MM.1S (cell line): ENCODE measurements around the gene ACOT9.

Experiments used
- EZH2 ChIP-seq: fragments of 300-600 bp; sonication (generic); optimal IDR thresholded peaks from 2 replicates; pipeline ENCODE3; 2017; ENCODE audit warnings: low read depth, mild to moderate bottlenecking, antibody characterized with exemption, low read length, mixed read lengths
- EZH2phosphoT487 ChIP-seq: fragments of 300-600 bp; sonication (generic); IDR thresholded peaks from 2 replicates; pipeline ENCODE4 v1.6.1; 2018; ENCODE audit warnings: antibody characterized with exemption, low read length
- TF ChIP-seq, protein P1 (sequence below): fragments of 300-600 bp; sonication (generic); IDR thresholded peaks from 2 replicates; pipeline ENCODE4 v1.5.1; 2016; ENCODE audit warnings: antibody characterized with exemption, low read length, mixed read lengths

DNA sequence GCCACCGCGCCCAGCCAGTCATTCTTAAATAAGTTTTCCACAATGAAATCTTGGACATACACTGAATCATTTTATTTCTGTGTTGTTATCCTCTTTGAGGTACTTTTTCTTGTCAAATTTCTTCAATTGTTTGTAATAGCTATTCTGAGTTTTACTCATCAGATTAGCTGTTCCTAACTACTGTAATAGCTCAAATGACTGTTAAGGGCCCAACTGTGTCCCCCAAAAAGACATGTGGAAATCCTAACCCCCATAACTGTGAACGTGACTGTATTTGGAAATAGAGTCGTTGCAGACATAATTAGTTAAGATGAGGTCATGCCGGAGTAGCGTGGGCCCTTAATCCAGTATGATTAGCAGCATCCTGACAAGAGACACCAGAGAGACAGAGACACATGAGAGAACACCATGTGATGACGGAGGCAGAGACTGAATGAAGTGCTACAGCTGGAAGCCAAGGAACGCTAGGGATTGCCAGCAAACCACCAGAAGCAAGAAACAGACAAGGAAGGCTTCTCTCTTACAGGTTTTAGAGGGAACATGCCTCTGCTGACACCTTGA is 22.9 kb downstream of the ACOT9 start:
- TF ChIP-seq, protein P1, sequence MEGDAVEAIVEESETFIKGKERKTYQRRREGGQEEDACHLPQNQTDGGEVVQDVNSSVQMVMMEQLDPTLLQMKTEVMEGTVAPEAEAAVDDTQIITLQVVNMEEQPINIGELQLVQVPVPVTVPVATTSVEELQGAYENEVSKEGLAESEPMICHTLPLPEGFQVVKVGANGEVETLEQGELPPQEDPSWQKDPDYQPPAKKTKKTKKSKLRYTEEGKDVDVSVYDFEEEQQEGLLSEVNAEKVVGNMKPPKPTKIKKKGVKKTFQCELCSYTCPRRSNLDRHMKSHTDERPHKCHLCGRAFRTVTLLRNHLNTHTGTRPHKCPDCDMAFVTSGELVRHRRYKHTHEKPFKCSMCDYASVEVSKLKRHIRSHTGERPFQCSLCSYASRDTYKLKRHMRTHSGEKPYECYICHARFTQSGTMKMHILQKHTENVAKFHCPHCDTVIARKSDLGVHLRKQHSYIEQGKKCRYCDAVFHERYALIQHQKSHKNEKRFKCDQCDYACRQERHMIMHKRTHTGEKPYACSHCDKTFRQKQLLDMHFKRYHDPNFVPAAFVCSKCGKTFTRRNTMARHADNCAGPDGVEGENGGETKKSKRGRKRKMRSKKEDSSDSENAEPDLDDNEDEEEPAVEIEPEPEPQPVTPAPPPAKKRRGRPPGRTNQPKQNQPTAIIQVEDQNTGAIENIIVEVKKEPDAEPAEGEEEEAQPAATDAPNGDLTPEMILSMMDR: no peak
- no peak for TF ChIP-seq EZH2phosphoT487
- no peak for TF ChIP-seq EZH2
